OCI-LY1 (cell line): Measurements from ENCODE around the gene HYAL3.
"Not testable (repeated sequence)": the region's sequence is repeated elsewhere in the genome, so short reads cannot be mapped to it uniquely, and the experiment has no call there.

Source experiments
- H2AFZ ChIP-seq: fragments of 200-600 bp; sonication (generic), shearing (Covaris generic); 2 replicates; pipeline ENCODE4 v1.6.0; 2014; ENCODE audit warnings: antibody characterized with exemption, mild to moderate bottlenecking, low read length
- H3F3A ChIP-seq: fragments of 200-600 bp; sonication (generic), shearing (Covaris generic); 2 replicates; pipeline ENCODE4 v1.6.0; 2014; ENCODE audit warnings: mild to moderate bottlenecking, antibody characterized with exemption, low read length, moderate library complexity; ENCODE audit not compliant: insufficient read depth
- H3K27ac ChIP-seq: fragments of 200-600 bp; sonication (generic); 2 replicates; pipeline ENCODE4 v1.5.1; 2014; ENCODE audit warnings: low read length, mixed run types, mild to moderate bottlenecking, low read depth; ENCODE audit not compliant: poor library complexity, severe bottlenecking
- H3K27me3 ChIP-seq: fragments of 200-600 bp; sonication (generic); 2 replicates; pipeline ENCODE4 v1.6.0; 2014; ENCODE audit warnings: antibody characterized with exemption, mild to moderate bottlenecking, low read length, moderate library complexity; ENCODE audit not compliant: insufficient read depth
- H3K36me3 ChIP-seq: fragments of 200-600 bp; sonication (generic); 2 replicates; pipeline ENCODE4 v1.6.1; 2014; ENCODE audit warnings: mild to moderate bottlenecking, antibody characterized with exemption, low read length, moderate library complexity, mixed read lengths; ENCODE audit not compliant: insufficient read depth
- H3K4me1 ChIP-seq: fragments of 200-600 bp; sonication (generic); 2 replicates; pipeline ENCODE4 v1.5.1; 2014; ENCODE audit warnings: mild to moderate bottlenecking, low read length, moderate library complexity; ENCODE audit not compliant: insufficient read depth, severe bottlenecking
- H3K4me2 ChIP-seq: fragments of 200-600 bp; sonication (generic), shearing (Covaris generic); 2 replicates; pipeline ENCODE4 v1.6.1; 2014; ENCODE audit warnings: low read length
- H3K4me3 ChIP-seq: fragments of 200-600 bp; sonication (generic); 2 replicates; pipeline ENCODE4 v1.5.1; 2014; ENCODE audit warnings: low read length, low read depth, mild to moderate bottlenecking, mixed read lengths; ENCODE audit not compliant: poor library complexity, severe bottlenecking
- H3K79me2 ChIP-seq: fragments of 200-600 bp; shearing (Covaris generic); 2 replicates; pipeline ENCODE4 v1.6.1; 2016; ENCODE audit warnings: mixed run types, low read length, mixed read lengths; ENCODE audit not compliant: insufficient read depth
- H3K9ac ChIP-seq: fragments of 200-600 bp; sonication (generic), shearing (Covaris generic); 2 replicates; pipeline ENCODE4 v1.6.1; 2014; ENCODE audit warnings: mild to moderate bottlenecking, low read length, mixed read lengths
- H3K9me2 ChIP-seq: fragments of 200-600 bp; sonication (generic), shearing (Covaris generic); 2 replicates; pipeline ENCODE4 v1.6.1; 2014; ENCODE audit warnings: low read depth, mild to moderate bottlenecking, low read length, mixed read lengths
- H3K9me3 ChIP-seq: fragments of 200-600 bp; shearing (Covaris generic); 2 replicates; pipeline ENCODE4 v1.6.1; 2014; ENCODE audit warnings: low read length, mixed read lengths
- H4K20me1 ChIP-seq: fragments of 200-600 bp; sonication (generic), shearing (Covaris generic); 2 replicates; pipeline ENCODE4 v1.6.0; 2016; ENCODE audit warnings: mild to moderate bottlenecking, low read length; ENCODE audit not compliant: insufficient read depth
- CTCF ChIP-seq: fragments of 200-600 bp; sonication (generic), shearing (Covaris generic); IDR thresholded peaks from 2 replicates; pipeline ENCODE4 v1.5.1; 2017; ENCODE audit warnings: mild to moderate bottlenecking, antibody characterized with exemption, low read length, moderate library complexity, mixed read lengths
- EZH2 ChIP-seq: fragments of 200-600 bp; sonication (generic), shearing (Covaris generic); IDR thresholded peaks from 2 replicates; pipeline ENCODE4 v1.8.0; 2017; ENCODE audit warnings: borderline replicate concordance, mixed run types, mild to moderate bottlenecking, antibody characterized with exemption, low read length, moderate library complexity, mixed read lengths

HYAL3 gene

GRCh38 chr3:50314342-50314741, 15.1 kb upstream of the HYAL3 start:
- H3K4me1 ChIP-seq, result peaks cover 32% of the 10 kb centered on the region
- no peak overlapping the region for H3K27ac ChIP-seq
- no peak for TF ChIP-seq CTCF
- no peaks in the 10 kb centered on the region for H4K20me1 ChIP-seq
- H3K9me2 ChIP-seq, result no peaks in the 10 kb centered on the region
- peaks cover 6% of the 10 kb centered on the region; the same call in 1 of the 2 replicates for H3K9me3 ChIP-seq
- H3K4me2 ChIP-seq, result no peak overlapping the region
- no peak overlapping the region for H3K4me3 ChIP-seq
- H3K79me2 ChIP-seq, result no peaks in the 10 kb centered on the region
- no peak overlapping the region for H2AFZ ChIP-seq
- H3K27me3 ChIP-seq, result no peaks in the 10 kb centered on the region
- no peak overlapping the region for H3K9ac ChIP-seq
- no peaks in the 10 kb centered on the region for H3F3A ChIP-seq
- H3K36me3 ChIP-seq, result peaks cover 6% of the 10 kb centered on the region

GRCh38 chr3:50312041-50312440, 12.8 kb upstream of the HYAL3 start:
- not testable (repeated sequence) for H3K4me1 ChIP-seq, H3K9me3 ChIP-seq, H3K4me2 ChIP-seq

GRCh38 chr3:50304601-50305000, 5.4 kb upstream of the HYAL3 start:
- Histone ChIP-seq H3F3A (no peaks in the 10 kb centered on the region), H3K9ac (no peak overlapping the region), H3K4me1 (peaks cover 12% of the 10 kb centered on the region), H3K4me3 (no peak overlapping the region), H3K4me2 (no peak overlapping the region), H4K20me1 (no peaks in the 10 kb centered on the region), H2AFZ (no peak overlapping the region), H3K27ac (no peak overlapping the region), H3K79me2 (no peaks in the 10 kb centered on the region), H3K36me3 (peaks cover 5% of the 10 kb centered on the region), H3K27me3 (no peaks in the 10 kb centered on the region), H3K9me3 (0 out of 2 replicates have a peak, but pooled peaks cover 2% of the 10 kb centered on the region), H3K9me2 (no peaks in the 10 kb centered on the region)
- TF ChIP-seq CTCF, result no peak
- TF ChIP-seq EZH2, result no peak

More at GRCh38 chr3:50312041-50312440, 12.8 kb upstream of the HYAL3 start:
- not testable (repeated sequence) for H3F3A ChIP-seq, H3K27me3 ChIP-seq, H3K27ac ChIP-seq, H3K79me2 ChIP-seq, H3K9me2 ChIP-seq, H3K4me3 ChIP-seq, H2AFZ ChIP-seq, H3K9ac ChIP-seq, H4K20me1 ChIP-seq, H3K36me3 ChIP-seq

- H3K4me2 ChIP-seq, result no peak within 1 kb of the TSS
Measured at GRCh38 chr3:50303013-50303815, 4.0 kb upstream of the HYAL3 start, which contains the start of gene HYAL1. Gene HYAL1, minus strand, starts transcription at chr3:50303574. Its CDS starts 618 bp downstream, at chr3:50302956.

More at GRCh38 chr3:50303013-50303815, 4.0 kb upstream of the HYAL3 start, which contains the start of gene HYAL1:
- no peaks in the 10 kb centered on the region for H3K27me3 ChIP-seq
- H3K36me3 ChIP-seq, result no peaks in the 10 kb centered on the region; the same call in 1 of the 2 replicates
- H3F3A ChIP-seq, result no peaks in the 10 kb centered on the region
- peaks cover 18% of the 10 kb centered on the region for H3K4me1 ChIP-seq
- H3K4me3 ChIP-seq, result no peak within 1 kb of the TSS
- H3K27ac ChIP-seq, result no peak within 1 kb of the TSS
- no peak for TF ChIP-seq EZH2
- no peak for TF ChIP-seq CTCF
- no peak within 1 kb of the TSS for H3K9ac ChIP-seq
- H3K9me3 ChIP-seq, result no peaks in the 10 kb centered on the region
- H4K20me1 ChIP-seq, result no peaks in the 10 kb centered on the region
- H3K79me2 ChIP-seq, result no peaks in the 10 kb centered on the region
- H3K9me2 ChIP-seq, result no peaks in the 10 kb centered on the region
- no peak within 1 kb of the TSS for H2AFZ ChIP-seq
